Dedifferentiated amniotic fluid mesenchymal stem cell (primary cell): ENCODE measurements around the gene MFAP2.
A peak's percentile ranks its signal among the peaks of the same experiment; 100 is the strongest.
"Not testable (repeated sequence)": the region's sequence is repeated elsewhere in the genome, so short reads cannot be mapped to it uniquely, and the experiment has no call there.

Experiments
- DNase-seq: peaks from one replicate; pipeline ENCODE4 v3.0.0-alpha.2; 2016; ENCODE audit errors: extremely low spot score

Gene MFAP2

GRCh38 chr1:16979475-16980327, 719 bp downstream of the MFAP2 start:
- DNase-seq, result no peak

GRCh38 chr1:16978567-16979474, 1.6 kb downstream of the MFAP2 start:
- DNase-seq, result peak; percentile 78

GRCh38 chr1:16978139-16978538, 2.3 kb downstream of the MFAP2 start:
- DNase-seq, result no peak

GRCh38 chr1:16977377-16977776, 3.0 kb downstream of the MFAP2 start:
- DNase-seq, result no peak

GRCh38 chr1:16976966-16977365, 3.5 kb downstream of the MFAP2 start:
- DNase-seq, result no peak

- DNase-seq, result no peak
Observed at GRCh38 chr1:16975838-16976237, 4.6 kb downstream of the MFAP2 start.

- DNase-seq, result no peak
Observed at GRCh38 chr1:16975211-16975610, 5.2 kb downstream of the MFAP2 start.

GRCh38 chr1:16973215-16973614, 7.2 kb downstream of the MFAP2 start:
- no peak for DNase-seq

- DNase-seq, result no peak
Observed at GRCh38 chr1:16972189-16972895, 8.1 kb downstream of the MFAP2 start.

- peak; percentile 44 for DNase-seq
Observed at GRCh38 chr1:16971341-16972188, 8.9 kb downstream of the MFAP2 start.

GRCh38 chr1:16970132-16970910, 10.1 kb downstream of the MFAP2 start:
- no peak for DNase-seq

- DNase-seq, result no peak
Observed at GRCh38 chr1:16969651-16970050, 10.8 kb downstream of the MFAP2 start.

- DNase-seq, result no peak
Observed at GRCh38 chr1:16969057-16969611, 11.3 kb downstream of the MFAP2 start.

GRCh38 chr1:16968372-16968771, 12.0 kb downstream of the MFAP2 start:
- DNase-seq, result no peak

- DNase-seq, result no peak
Observed at GRCh38 chr1:16967962-16968361, 12.5 kb downstream of the MFAP2 start.

- DNase-seq, result peak; percentile 48
Observed at GRCh38 chr1:16967095-16967575, 13.3 kb downstream of the MFAP2 start.

GRCh38 chr1:16966282-16966681, 14.1 kb downstream of the MFAP2 start:
- DNase-seq, result no peak

- DNase-seq, result no peak
Observed at GRCh38 chr1:16965486-16966067, 14.8 kb downstream of the MFAP2 start.

- not testable (repeated sequence) for DNase-seq
Observed at GRCh38 chr1:16964169-16964568, 16.3 kb downstream of the MFAP2 start.
